H1 (cell line): Measurements from ENCODE around the gene YIPF3. TPM values are rescaled to one million over a fixed set of nuclear protein-coding genes. Genes with fewer than 3 reads are reported as not detected.

ENCODE experiments used
- ATF2 ChIP-seq: IDR thresholded peaks from 2 replicates; pipeline ENCODE4 v1.6.1; 2012; ENCODE audit warnings: low read length, inconsistent platforms
- CHD7 ChIP-seq: fragments of 300-600 bp; sonication (generic); IDR thresholded peaks from 2 replicates; pipeline ENCODE4 v1.7.1; 2012; ENCODE audit warnings: low read length, moderate library complexity, mild to moderate bottlenecking, inconsistent platforms; ENCODE audit not compliant: insufficient replicate concordance
- CTCF ChIP-seq, 3 experiments: IDR thresholded peaks; 1 replicate in 2 of 3; 2 replicates in 1 of 3; pipeline versions ENCODE4 v1.5.1 to v1.6.1; 2011; ENCODE audit warnings: low read length in 3 of 3, mild to moderate bottlenecking in 3 of 3, inconsistent platforms in 2 of 3, low read depth in 1 of 3, moderate library complexity in 1 of 3; ENCODE audit not compliant: insufficient read depth in 1 of 3; ENCODE audit errors: control extremely low read depth in 1 of 3
- FOSL1 ChIP-seq: IDR thresholded peaks from 2 replicates; pipeline ENCODE4 v1.6.1; 2011; ENCODE audit warnings: mild to moderate bottlenecking, low read depth, low read length, moderate library complexity; ENCODE audit not compliant: insufficient read depth
- RXRA ChIP-seq: IDR thresholded peaks from 2 replicates; pipeline ENCODE4 v1.6.1; 2011; ENCODE audit warnings: low read depth, mild to moderate bottlenecking, low read length, moderate library complexity; ENCODE audit not compliant: insufficient read depth
- SIRT6 ChIP-seq: IDR thresholded peaks from one replicate; pipeline ENCODE4 v1.7.1; 2012; ENCODE audit warnings: low read length, inconsistent platforms
- SRF ChIP-seq: IDR thresholded peaks from 2 replicates; pipeline ENCODE4 v1.6.1; 2011; ENCODE audit warnings: mild to moderate bottlenecking, low read depth, low read length, moderate library complexity
- polyA plus RNA-seq, 7 experiments: library from polyadenylated mRNA; depleted of rRNA in 3 of 7; stranded (reverse) in 5 of 7; unstranded in 2 of 7; fragments of >200 nt in 5 of 7; fragments of 200-250 nt in 2 of 7; gene quantifications; 1 replicate in 5 of 7; 2 replicates in 1 of 7; 4 replicates in 1 of 7; pipeline versions ENCODE4 v1.2.1 to v1.2.3, GENCODE V29; 2011 to 2013; ENCODE audit warnings: missing spikeins in 2 of 7, mixed read lengths in 2 of 7
- total RNA-seq: library from RNA; stranded (reverse); fragmentation: NEBNext Ultra II Directional; extraction: Animal tissue kit (Norgen Biotek cat#: 25700); gene quantifications from 2 replicates; pipeline ENCODE4 v1.2.1, GENCODE V29; 2021

YIPF3 gene
- total and polyA plus RNA-seq, 2 of the 8 experiments (the other 6 are each of a cell fraction or from before 2014, with no cell fraction given): 77.2 to 225 TPM

DNA sequence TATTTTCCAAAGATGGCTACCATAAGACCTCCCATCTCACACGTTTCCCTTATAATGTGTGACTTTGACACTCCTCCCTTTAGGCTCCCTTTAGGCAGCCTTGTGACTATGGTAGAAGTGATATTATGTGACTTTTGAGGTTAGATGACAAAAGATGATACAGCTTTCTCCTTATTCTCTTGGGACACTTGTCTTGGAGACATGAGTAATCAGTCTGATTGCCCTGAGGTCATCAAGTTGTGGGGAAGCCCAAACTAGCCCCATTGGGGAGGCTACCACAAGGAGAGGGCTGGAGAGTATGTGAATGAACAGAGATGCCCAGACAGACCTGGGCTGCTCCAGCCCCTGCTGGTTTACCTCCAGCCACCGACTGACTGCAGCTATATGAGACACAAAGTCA lies 50.8 kb downstream of the YIPF3 start (continued):
- TF ChIP-seq CHD7: no peak
- TF ChIP-seq CTCF (IDR thresholded peaks at IDR 0.05; ENCODE audit: control extremely low read depth in 1 of 3, insufficient read depth in 1 of 3, low read depth in 1 of 3, low read length in 3 of 3): no peak
- no peak for TF ChIP-seq SRF
- no peak for TF ChIP-seq FOSL1
- TF ChIP-seq RXRA: no peak
- TF ChIP-seq SIRT6: no peak
- no peak for TF ChIP-seq ATF2
